ENCODE results near the gene EFCAB5. TPM values are rescaled to one million over a fixed set of nuclear protein-coding genes. Genes with fewer than 3 reads are reported as not detected.

The EFCAB5 gene
- total RNA-seq, 1 donor from 2014 or later, result 0.37 TPM

DNA sequence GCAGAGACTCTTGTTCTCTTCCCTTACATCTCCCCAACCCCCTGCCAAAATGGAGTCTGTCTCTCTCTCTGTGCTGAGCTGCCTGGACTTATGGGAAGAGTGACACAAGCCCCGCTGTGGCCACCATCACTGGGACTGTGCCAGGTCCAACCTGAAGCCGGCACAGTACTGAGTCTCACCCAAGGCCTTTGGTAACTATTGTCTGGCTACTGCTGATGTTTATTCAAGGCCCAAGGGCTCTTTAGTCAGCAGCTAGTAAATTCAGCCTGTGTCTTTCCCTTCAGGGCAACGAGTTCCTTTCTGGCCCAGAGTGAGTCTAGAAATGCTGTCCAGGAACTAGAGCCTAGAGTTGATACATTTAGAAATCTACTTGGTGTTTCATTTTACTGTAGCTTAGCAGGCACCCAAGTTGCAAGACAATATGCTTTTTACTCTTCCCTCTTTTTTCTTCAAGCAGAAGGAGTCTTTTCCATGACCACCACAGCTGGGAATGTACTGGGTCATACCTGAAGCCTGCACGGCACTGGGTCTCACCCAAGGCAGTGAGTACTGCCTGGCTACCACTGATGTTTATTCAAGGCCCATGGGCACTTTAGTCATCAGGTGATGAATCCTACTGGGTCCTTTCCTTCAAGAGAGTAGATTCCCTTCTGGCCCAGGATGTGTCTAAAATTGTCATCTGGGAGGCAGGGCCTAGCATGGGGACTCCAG lies 17.7 kb downstream of the EFCAB5 start:
- DNase-seq (ENCODE audit: low spot score), result no peak
- Mint-ChIP-seq H3K27me3 (ENCODE audit: low read depth) (no peaks in the 10 kb centered on the region), H3K9me3 (ENCODE audit: low read depth) (peaks cover 20% of the 10 kb centered on the region), H3K4me1 (ENCODE audit: low read depth) (no peaks in the 10 kb centered on the region), H3K27ac (ENCODE audit: unreplicated experiment) (no peak overlapping the region), H3K36me3 (ENCODE audit: low read depth) (no peaks in the 10 kb centered on the region), H3K4me3 (ENCODE audit: unreplicated experiment) (no peak overlapping the region)
- TF ChIP-seq, protein P1, sequence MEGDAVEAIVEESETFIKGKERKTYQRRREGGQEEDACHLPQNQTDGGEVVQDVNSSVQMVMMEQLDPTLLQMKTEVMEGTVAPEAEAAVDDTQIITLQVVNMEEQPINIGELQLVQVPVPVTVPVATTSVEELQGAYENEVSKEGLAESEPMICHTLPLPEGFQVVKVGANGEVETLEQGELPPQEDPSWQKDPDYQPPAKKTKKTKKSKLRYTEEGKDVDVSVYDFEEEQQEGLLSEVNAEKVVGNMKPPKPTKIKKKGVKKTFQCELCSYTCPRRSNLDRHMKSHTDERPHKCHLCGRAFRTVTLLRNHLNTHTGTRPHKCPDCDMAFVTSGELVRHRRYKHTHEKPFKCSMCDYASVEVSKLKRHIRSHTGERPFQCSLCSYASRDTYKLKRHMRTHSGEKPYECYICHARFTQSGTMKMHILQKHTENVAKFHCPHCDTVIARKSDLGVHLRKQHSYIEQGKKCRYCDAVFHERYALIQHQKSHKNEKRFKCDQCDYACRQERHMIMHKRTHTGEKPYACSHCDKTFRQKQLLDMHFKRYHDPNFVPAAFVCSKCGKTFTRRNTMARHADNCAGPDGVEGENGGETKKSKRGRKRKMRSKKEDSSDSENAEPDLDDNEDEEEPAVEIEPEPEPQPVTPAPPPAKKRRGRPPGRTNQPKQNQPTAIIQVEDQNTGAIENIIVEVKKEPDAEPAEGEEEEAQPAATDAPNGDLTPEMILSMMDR (IDR thresholded peaks at IDR 0.05), result no peak

DNA sequence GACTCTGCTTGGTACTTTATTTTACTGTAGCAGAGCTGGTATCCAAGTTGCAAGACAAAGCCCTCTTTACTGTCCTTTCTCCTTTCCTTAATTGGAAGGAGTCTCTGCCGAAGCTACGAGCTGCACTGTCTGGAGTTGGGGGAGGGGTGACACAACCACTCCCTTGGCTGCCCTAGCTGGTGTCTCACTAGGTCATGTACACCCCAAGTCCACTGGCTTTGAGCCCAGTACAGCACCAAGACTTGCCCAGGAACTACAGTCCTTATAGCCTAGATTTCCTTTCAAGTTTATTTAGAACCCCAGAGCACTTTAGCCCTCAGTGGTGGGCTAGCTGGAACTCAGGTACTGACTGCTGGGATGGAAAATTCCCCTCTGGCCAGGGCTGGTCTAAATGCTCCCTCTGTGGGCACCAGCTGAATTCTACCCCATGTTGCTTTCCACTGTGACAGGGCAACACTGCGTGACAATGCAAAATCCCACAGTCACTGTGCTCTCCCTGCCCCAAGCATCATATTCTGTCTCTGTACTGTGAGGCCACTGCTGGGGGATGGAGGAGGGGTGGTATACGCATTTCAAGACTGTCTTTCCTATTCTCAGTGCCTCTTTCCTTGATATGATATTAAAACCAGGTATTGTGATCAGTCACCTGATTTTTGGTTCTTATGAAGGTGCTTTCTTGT lies 18.4 kb downstream of the EFCAB5 start:
- Mint-ChIP-seq H3K27ac (ENCODE audit: unreplicated experiment) (no peak overlapping the region), H3K4me1 (ENCODE audit: low read depth) (no peaks in the 10 kb centered on the region), H3K27me3 (ENCODE audit: low read depth) (no peaks in the 10 kb centered on the region), H3K9me3 (ENCODE audit: low read depth) (peaks cover 24% of the 10 kb centered on the region), H3K4me3 (ENCODE audit: unreplicated experiment) (no peak overlapping the region), H3K36me3 (ENCODE audit: low read depth) (no peaks in the 10 kb centered on the region)
- no peak for DNase-seq (ENCODE audit: low spot score)
- TF ChIP-seq, protein P1 (IDR thresholded peaks at IDR 0.05), result no peak

DNA sequence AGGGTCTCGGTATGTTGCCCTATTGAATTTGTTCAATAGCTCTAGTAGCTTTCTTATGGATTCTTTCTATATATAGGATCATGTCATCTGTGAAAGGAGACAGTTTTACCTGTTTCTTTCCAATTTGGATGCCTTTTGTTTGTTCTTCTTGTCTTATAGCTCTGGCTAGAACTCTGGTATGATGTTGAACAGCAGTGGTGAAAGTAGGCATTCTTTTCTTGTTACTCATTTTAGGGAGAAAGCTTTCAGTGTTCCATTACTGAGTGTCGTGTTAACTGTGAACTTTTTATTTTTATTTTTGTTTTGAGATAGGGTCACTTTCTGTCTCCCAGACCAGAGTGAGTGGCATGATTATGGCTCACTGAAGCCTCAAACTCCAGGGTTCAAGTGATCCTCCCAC lies 21.2 kb downstream of the EFCAB5 start:
- no peak overlapping the region for H3K27ac Mint-ChIP-seq (ENCODE audit: unreplicated experiment)
- DNase-seq (ENCODE audit: low spot score), result no peak
- no peaks in the 10 kb centered on the region for H3K27me3 Mint-ChIP-seq (ENCODE audit: low read depth)
- peaks cover 20% of the 10 kb centered on the region for H3K9me3 Mint-ChIP-seq (ENCODE audit: low read depth)
- H3K4me3 Mint-ChIP-seq (ENCODE audit: unreplicated experiment), result no peak overlapping the region
- H3K4me1 Mint-ChIP-seq (ENCODE audit: low read depth), result no peaks in the 10 kb centered on the region
- TF ChIP-seq, protein P1 (IDR thresholded peaks at IDR 0.05), result no peak
- no peaks in the 10 kb centered on the region for H3K36me3 Mint-ChIP-seq (ENCODE audit: low read depth)

DNA sequence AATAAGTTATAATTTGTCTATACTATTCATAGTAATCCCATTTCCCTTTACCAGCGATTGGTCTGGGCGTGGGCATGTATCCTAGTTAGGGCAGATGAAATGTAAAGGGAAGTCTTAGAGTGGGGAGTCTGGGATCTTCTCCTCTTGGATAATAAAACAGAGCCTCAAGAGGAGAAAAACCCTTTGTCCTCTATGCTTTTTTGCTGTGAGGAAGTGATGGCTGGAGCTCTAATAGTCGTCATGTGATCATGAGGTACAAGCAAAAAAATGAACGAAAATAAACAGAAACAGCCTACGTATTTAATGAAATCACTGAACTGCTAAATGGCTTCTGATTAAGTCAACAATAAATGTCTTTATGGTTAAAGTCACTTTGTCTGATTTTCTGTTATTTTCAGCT lies 26.8 kb downstream of the EFCAB5 start:
- no peaks in the 10 kb centered on the region for H3K36me3 Mint-ChIP-seq (ENCODE audit: low read depth)
- peaks cover 12% of the 10 kb centered on the region for H3K9me3 Mint-ChIP-seq (ENCODE audit: low read depth)
- H3K27ac Mint-ChIP-seq (ENCODE audit: unreplicated experiment), result no peak overlapping the region
- DNase-seq (ENCODE audit: low spot score), result no peak
- no peaks in the 10 kb centered on the region for H3K4me1 Mint-ChIP-seq (ENCODE audit: low read depth)
- H3K4me3 Mint-ChIP-seq (ENCODE audit: unreplicated experiment), result no peak overlapping the region
- no peaks in the 10 kb centered on the region for H3K27me3 Mint-ChIP-seq (ENCODE audit: low read depth)
- TF ChIP-seq, protein P1 (IDR thresholded peaks at IDR 0.05), result no peak

DNA sequence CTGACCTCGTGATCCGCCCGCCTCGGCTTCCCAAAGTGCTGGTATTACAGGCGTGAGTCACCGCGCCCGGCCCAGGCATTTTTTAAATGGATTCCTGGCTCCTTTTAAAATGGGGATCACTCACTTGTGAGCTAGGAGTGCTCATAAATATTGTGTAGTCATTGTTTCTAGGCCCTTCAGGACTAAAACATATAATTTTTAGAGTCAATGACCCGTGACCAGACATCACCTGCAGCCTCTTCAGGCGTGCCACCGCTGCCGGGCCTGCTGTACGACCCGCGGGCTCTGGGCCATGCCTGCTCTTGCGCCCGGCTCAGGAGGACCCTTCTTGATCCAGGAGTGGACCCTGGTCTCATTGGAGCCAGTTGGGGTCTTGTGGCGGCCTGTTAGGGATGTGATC lies 30.8 kb downstream of the EFCAB5 start:
- peak; percentile 52 for DNase-seq (ENCODE audit: low spot score)
- Mint-ChIP-seq H3K9me3 (ENCODE audit: low read depth) (no peaks in the 10 kb centered on the region), H3K27ac (ENCODE audit: unreplicated experiment) (no peak overlapping the region), H3K4me1 (ENCODE audit: low read depth) (no peaks in the 10 kb centered on the region), H3K27me3 (ENCODE audit: low read depth) (no peaks in the 10 kb centered on the region), H3K36me3 (ENCODE audit: low read depth) (no peaks in the 10 kb centered on the region), H3K4me3 (ENCODE audit: unreplicated experiment) (no peak overlapping the region)
- TF ChIP-seq, protein P1 (IDR thresholded peaks at IDR 0.05), result no peak

Data from chondrocyte (in vitro differentiated cells).